Trophoblast cell (in vitro differentiated cells and primary cell): Measurements from ENCODE around the gene FBXW11.

Experiments used
- DNase-seq, 2 donors: peaks; one replicate each; pipeline ENCODE4 v3.0.0-alpha.2; 2016
- H2AFZ ChIP-seq: 2 replicates; pipeline ENCODE4 v1.6.1; 2013; ENCODE audit warnings: low read length, moderate library complexity, mild to moderate bottlenecking; ENCODE audit not compliant: insufficient read depth, poor library complexity
- H2AK5ac ChIP-seq: 2 replicates; pipeline ENCODE4 v1.6.1; 2013; ENCODE audit warnings: mild to moderate bottlenecking, low read length
- H2BK120ac ChIP-seq: 2 replicates; pipeline ENCODE4 v1.6.1; 2013; ENCODE audit warnings: low read length, mild to moderate bottlenecking, moderate library complexity; ENCODE audit not compliant: insufficient read depth, poor library complexity
- H2BK12ac ChIP-seq: 2 replicates; pipeline ENCODE4 v1.6.1; 2013; ENCODE audit warnings: mild to moderate bottlenecking, low read length, moderate library complexity
- H2BK5ac ChIP-seq: 2 replicates; pipeline ENCODE4 v1.6.1; 2013; ENCODE audit warnings: low read length, low read depth, moderate library complexity, mild to moderate bottlenecking; ENCODE audit not compliant: poor library complexity
- H3K14ac ChIP-seq: 2 replicates; pipeline ENCODE4 v1.6.1; 2013; ENCODE audit warnings: mild to moderate bottlenecking, low read length
- H3K18ac ChIP-seq: 2 replicates; pipeline ENCODE4 v1.6.1; 2013; ENCODE audit warnings: mild to moderate bottlenecking, low read length
- H3K23ac ChIP-seq: 2 replicates; pipeline ENCODE4 v1.6.1; 2013; ENCODE audit warnings: low read length
- H3K27ac ChIP-seq: 2 replicates; pipeline ENCODE4 v1.5.1; 2013; ENCODE audit warnings: low read depth, mild to moderate bottlenecking, inconsistent platforms, low read length, moderate library complexity
- H3K27me3 ChIP-seq: 2 replicates; pipeline ENCODE4 v1.6.1; 2013; ENCODE audit warnings: inconsistent platforms, mild to moderate bottlenecking, low read length, moderate library complexity; ENCODE audit not compliant: insufficient read depth
- H3K36me3 ChIP-seq, 2 experiments: 1 replicate in 1 of 2; 2 replicates in 1 of 2; pipeline ENCODE4 v1.6.1; 2013; ENCODE audit warnings: low read length in 2 of 2, mild to moderate bottlenecking in 2 of 2, moderate library complexity in 1 of 2; ENCODE audit not compliant: insufficient read depth in 2 of 2, control insufficient read depth in 1 of 2
- H3K4ac ChIP-seq: 2 replicates; pipeline ENCODE4 v1.6.1; 2013; ENCODE audit warnings: low read depth, mild to moderate bottlenecking, low read length, moderate library complexity
- H3K4me1 ChIP-seq, 2 experiments: 1 replicate in 1 of 2; 2 replicates in 1 of 2; pipeline ENCODE4 v1.6.1; 2013; ENCODE audit warnings: low read length in 2 of 2, mild to moderate bottlenecking in 2 of 2, moderate library complexity in 1 of 2; ENCODE audit not compliant: insufficient read depth in 2 of 2, control insufficient read depth in 1 of 2
- H3K4me2 ChIP-seq: 2 replicates; pipeline ENCODE4 v1.6.1; 2013; ENCODE audit warnings: inconsistent platforms, mild to moderate bottlenecking, low read length, moderate library complexity
- H3K4me3 ChIP-seq: 2 replicates; pipeline ENCODE4 v1.5.1; 2013; ENCODE audit warnings: mild to moderate bottlenecking, low read depth, low read length, inconsistent platforms
- H3K79me1 ChIP-seq: one replicate; pipeline ENCODE4 v1.6.1; 2013; ENCODE audit warnings: low read length
- H3K79me2 ChIP-seq: 2 replicates; pipeline ENCODE4 v1.6.1; 2013; ENCODE audit warnings: low read length, mild to moderate bottlenecking; ENCODE audit not compliant: control insufficient read depth, insufficient read depth, poor library complexity
- H3K9ac ChIP-seq: 2 replicates; pipeline ENCODE4 v1.6.1; 2013; ENCODE audit warnings: mild to moderate bottlenecking, low read length
- H3K9me3 ChIP-seq: 2 replicates; pipeline ENCODE4 v1.6.1; 2013; ENCODE audit warnings: low read depth, mild to moderate bottlenecking, control low read depth, inconsistent platforms, low read length; ENCODE audit not compliant: insufficient read depth
- H4K12ac ChIP-seq: 2 replicates; pipeline ENCODE4 v1.6.1; 2013; ENCODE audit warnings: low read depth, mild to moderate bottlenecking, low read length, moderate library complexity
- H4K8ac ChIP-seq: 2 replicates; pipeline ENCODE4 v1.6.1; 2013; ENCODE audit warnings: low read depth, mild to moderate bottlenecking, low read length, moderate library complexity
- H4K91ac ChIP-seq: one replicate; pipeline ENCODE4 v1.6.1; 2013; ENCODE audit warnings: low read depth, mild to moderate bottlenecking, low read length, moderate library complexity
- WGBS: extraction: QIAGEN DNeasy Blood & Tissue Kit; methylation state at CpG from one replicate; pipeline ENCODE4 v1.1.7; 2013; ENCODE audit warnings: missing lambda C conversion rate; ENCODE audit not compliant: insufficient read length, insufficient coverage; ENCODE audit errors: extremely low coverage; 5-methylcytosine and 5-hydroxymethylcytosine counted together

The FBXW11 gene

GRCh38 chr5:171939951-171940350 lies 66.5 kb downstream of the FBXW11 start:
- H2AK5ac ChIP-seq: no peak overlapping the region
- DNase-seq: no peak
- no peak overlapping the region for H3K4me2 ChIP-seq
- H3K27me3 ChIP-seq: no peaks in the 10 kb centered on the region
- no peak overlapping the region for H4K8ac ChIP-seq
- no peaks in the 10 kb centered on the region for H3K79me2 ChIP-seq
- H3K9ac ChIP-seq: no peak overlapping the region
- H3K14ac ChIP-seq: no peak overlapping the region
- no peak overlapping the region for H4K91ac ChIP-seq
- H2BK5ac ChIP-seq: no peak overlapping the region
- H2AFZ ChIP-seq: no peak overlapping the region
- no peak overlapping the region for H3K27ac ChIP-seq
- H3K18ac ChIP-seq: no peak overlapping the region
- WGBS: no CpG with 5 or more reads among the region's 3 CpGs
- no peaks in the 10 kb centered on the region for H3K4me1 ChIP-seq
- H2BK12ac ChIP-seq: no peak overlapping the region
- no peak overlapping the region for H3K4me3 ChIP-seq
- no peaks in the 10 kb centered on the region for H3K36me3 ChIP-seq
- no peaks in the 10 kb centered on the region for H3K9me3 ChIP-seq
- no peaks in the 10 kb centered on the region for H3K79me1 ChIP-seq
- no peak overlapping the region for H4K12ac ChIP-seq
- H3K4ac ChIP-seq: no peak overlapping the region
- H3K23ac ChIP-seq: no peak overlapping the region
- H2BK120ac ChIP-seq: no peak overlapping the region

- H4K91ac ChIP-seq: no peak overlapping the region
- H3K27ac ChIP-seq: no peak overlapping the region
- H3K9me3 ChIP-seq: peaks cover 1% of the 10 kb centered on the region
- H3K36me3 ChIP-seq: no peaks in the 10 kb centered on the region
- H2AFZ ChIP-seq: no peak overlapping the region
- no peak overlapping the region for H3K4me2 ChIP-seq
- H3K4ac ChIP-seq: no peak overlapping the region
- no peak overlapping the region for H2AK5ac ChIP-seq
- no peaks in the 10 kb centered on the region for H3K79me1 ChIP-seq
- H4K12ac ChIP-seq: no peak overlapping the region
- no peak overlapping the region for H3K9ac ChIP-seq
- no peak overlapping the region for H4K8ac ChIP-seq
- H3K4me1 ChIP-seq: no peaks in the 10 kb centered on the region
- H3K23ac ChIP-seq: no peak overlapping the region
- H2BK12ac ChIP-seq: no peak overlapping the region
- H2BK5ac ChIP-seq: no peak overlapping the region
- H3K79me2 ChIP-seq: no peaks in the 10 kb centered on the region
- H3K4me3 ChIP-seq: no peak overlapping the region
- no peak overlapping the region for H3K18ac ChIP-seq
- no peak for DNase-seq
- H3K14ac ChIP-seq: no peak overlapping the region
- H3K27me3 ChIP-seq: no peaks in the 10 kb centered on the region
- no peak overlapping the region for H2BK120ac ChIP-seq
Observed at GRCh38 chr5:171938358-171938757, 68.1 kb downstream of the FBXW11 start.

GRCh38 chr5:171937351-171937750 lies 69.1 kb downstream of the FBXW11 start:
- no CpG with 5 or more reads among the region's 4 CpGs for WGBS
- Histone ChIP-seq H2BK120ac (no peak overlapping the region), H2AFZ (no peak overlapping the region), H3K14ac (no peak overlapping the region), H2AK5ac (no peak overlapping the region), H4K8ac (no peak overlapping the region), H3K23ac (no peak overlapping the region), H3K79me2 (no peaks in the 10 kb centered on the region), H3K27me3 (no peaks in the 10 kb centered on the region), H4K91ac (no peak overlapping the region), H3K4me1 (no peaks in the 10 kb centered on the region), H3K18ac (no peak overlapping the region), H3K9ac (no peak overlapping the region), H3K36me3 (no peaks in the 10 kb centered on the region), H3K4me3 (no peak overlapping the region), H3K27ac (no peak overlapping the region), H4K12ac (no peak overlapping the region), H2BK5ac (no peak overlapping the region), H3K9me3 (peaks cover 1% of the 10 kb centered on the region), H2BK12ac (no peak overlapping the region), H3K4me2 (no peak overlapping the region), H3K79me1 (no peaks in the 10 kb centered on the region), H3K4ac (no peak overlapping the region)
- DNase-seq: no peak

- no peak for DNase-seq
- H2BK12ac ChIP-seq: no peak overlapping the region
- no peak overlapping the region for H2AFZ ChIP-seq
- H3K23ac ChIP-seq: no peak overlapping the region
- peaks cover 2% of the 10 kb centered on the region for H3K79me2 ChIP-seq
- H3K79me1 ChIP-seq: no peaks in the 10 kb centered on the region
- H3K36me3 ChIP-seq: no peaks in the 10 kb centered on the region
- H3K14ac ChIP-seq: no peak overlapping the region
- H3K18ac ChIP-seq: no peak overlapping the region
- no peak overlapping the region for H3K4me2 ChIP-seq
- no peak overlapping the region for H2BK120ac ChIP-seq
- no CpG with 5 or more reads among the region's 5 CpGs for WGBS
- peaks cover 1% of the 10 kb centered on the region for H3K9me3 ChIP-seq
- H3K9ac ChIP-seq: no peak overlapping the region
- H4K8ac ChIP-seq: no peak overlapping the region
- H2BK5ac ChIP-seq: no peak overlapping the region
- no peak overlapping the region for H3K4me3 ChIP-seq
- H2AK5ac ChIP-seq: no peak overlapping the region
- H4K91ac ChIP-seq: no peak overlapping the region
- no peak overlapping the region for H3K4ac ChIP-seq
- no peaks in the 10 kb centered on the region for H3K4me1 ChIP-seq
- H3K27ac ChIP-seq: no peak overlapping the region
- no peak overlapping the region for H4K12ac ChIP-seq
- no peaks in the 10 kb centered on the region for H3K27me3 ChIP-seq
Observed at GRCh38 chr5:171934586-171934985, 71.9 kb downstream of the FBXW11 start.
